HEK293 (cell line): ENCODE results near the gene PGC.

Experiments used
- CTCF ChIA-PET: fragments of 350-600 bp; formaldehyde crosslinking; extraction: SDS; loops from one replicate; lab custom pipeline; 2021; ENCODE audit warnings: antibody characterized with exemption; lab: Yijun Ruan, JAX
- POLR2A ChIA-PET: fragments of 300-600 bp; formaldehyde crosslinking; extraction: SDS; loops from one replicate; lab custom pipeline; 2020; ENCODE audit warnings: antibody characterized with exemption, inconsistent platforms; lab: Yijun Ruan, JAX
- H3K27ac ChIP-seq: fragments of 200-500 bp; sonication (Bioruptor generic); 2 replicates; pipeline ENCODE4 v1.5.1; 2014; ENCODE audit warnings: low read depth, low read length, control low read depth, inconsistent platforms; ENCODE audit errors: extremely low read depth
- H3K36me3 ChIP-seq, 2 experiments: fragments of 200-500 bp in 1 of 2; sonication (Bioruptor generic) in 1 of 2; 1 replicate in 1 of 2; 2 replicates in 1 of 2; pipeline ENCODE4 v1.5.1; 2014 to 2017; ENCODE audit warnings: inconsistent platforms in 2 of 2, low read length in 2 of 2; ENCODE audit not compliant: control insufficient read depth in 2 of 2, insufficient read depth in 1 of 2
- H3K4me1 ChIP-seq: fragments of 200-500 bp; sonication (Bioruptor generic); 2 replicates; pipeline ENCODE4 v1.5.1; 2014; ENCODE audit warnings: mild to moderate bottlenecking, low read length, inconsistent platforms; ENCODE audit not compliant: control insufficient read depth, insufficient read depth
- H3K4me3 ChIP-seq: 2 replicates; pipeline ENCODE4 v1.5.1; 2011; ENCODE audit warnings: low read depth, mild to moderate bottlenecking, control low read depth, low read length, moderate library complexity
- H3K9me3 ChIP-seq: fragments of 200-500 bp; sonication (Bioruptor generic); 2 replicates; pipeline ENCODE4 v1.5.1; 2014; ENCODE audit warnings: low read depth, low read length, inconsistent platforms; ENCODE audit not compliant: control insufficient read depth, insufficient read depth
- KLF1 ChIP-seq: fragments of 450-650 bp; formaldehyde crosslinking; IDR thresholded peaks from 2 replicates; pipeline ENCODE4 v1.5.1; 2016; ENCODE audit warnings: missing biosample characterization, missing genetic modification characterization
- KLF9 ChIP-seq: fragments of 450-650 bp; formaldehyde crosslinking; IDR thresholded peaks from 2 replicates; pipeline ENCODE4 v1.5.1; 2016; ENCODE audit warnings: missing biosample characterization, missing genetic modification characterization, low read depth
- ZFP37 ChIP-seq: fragments of 450-650 bp; formaldehyde crosslinking; IDR thresholded peaks from 2 replicates; pipeline ENCODE4 v1.5.1; 2016; ENCODE audit warnings: missing biosample characterization, missing genetic modification characterization
- ZNF133 ChIP-seq: fragments of 450-650 bp; formaldehyde crosslinking; IDR thresholded peaks from 2 replicates; pipeline ENCODE4 v1.5.1; 2016; ENCODE audit warnings: missing biosample characterization, missing genetic modification characterization
- ZNF184 ChIP-seq: fragments of 450-650 bp; IDR thresholded peaks from 2 replicates; pipeline ENCODE4 v1.5.1; 2018; ENCODE audit warnings: missing biosample characterization, mild to moderate bottlenecking, missing genetic modification characterization
- ZNF404 ChIP-seq: fragments of 450-650 bp; formaldehyde crosslinking; IDR thresholded peaks from 2 replicates; pipeline ENCODE4 v1.5.1; 2017; ENCODE audit warnings: missing biosample characterization, missing genetic modification characterization
- ZNF48 ChIP-seq: fragments of 450-650 bp; formaldehyde crosslinking; IDR thresholded peaks from 2 replicates; pipeline ENCODE4 v1.5.1; 2016; ENCODE audit warnings: missing biosample characterization, missing genetic modification characterization
- ZNF514 ChIP-seq: fragments of 450-650 bp; formaldehyde crosslinking; IDR thresholded peaks from 2 replicates; pipeline ENCODE4 v1.5.1; 2016; ENCODE audit warnings: missing biosample characterization, missing genetic modification characterization
- ZNF701 ChIP-seq: fragments of 450-650 bp; formaldehyde crosslinking; IDR thresholded peaks from 2 replicates; pipeline ENCODE4 v1.5.1; 2016; ENCODE audit warnings: missing biosample characterization, missing genetic modification characterization
- ZSCAN23 ChIP-seq: fragments of 450-650 bp; formaldehyde crosslinking; IDR thresholded peaks from 2 replicates; pipeline ENCODE4 v1.5.1; 2016; ENCODE audit warnings: missing biosample characterization, missing genetic modification characterization
- TF ChIP-seq, protein P1 (sequence below): fragments of 450-650 bp; formaldehyde crosslinking; IDR thresholded peaks from 2 replicates; pipeline ENCODE4 v1.5.1; 2016; ENCODE audit warnings: missing biosample characterization, missing genetic modification characterization
- TF ChIP-seq, protein P2 (sequence below): fragments of 450-650 bp; formaldehyde crosslinking; IDR thresholded peaks from 2 replicates; pipeline ENCODE4 v1.5.1; 2016; ENCODE audit warnings: missing biosample characterization, missing genetic modification characterization, low read depth
- TF ChIP-seq, protein P3 (sequence below): fragments of 450-650 bp; formaldehyde crosslinking; IDR thresholded peaks from 2 replicates; pipeline ENCODE4 v1.5.1; 2016; ENCODE audit warnings: missing biosample characterization, missing genetic modification characterization
- TF ChIP-seq, protein P4 (sequence below): fragments of 450-650 bp; formaldehyde crosslinking; IDR thresholded peaks from 2 replicates; pipeline ENCODE4 v1.5.1; 2016; ENCODE audit warnings: missing biosample characterization, missing genetic modification characterization

PGC gene

DNA sequence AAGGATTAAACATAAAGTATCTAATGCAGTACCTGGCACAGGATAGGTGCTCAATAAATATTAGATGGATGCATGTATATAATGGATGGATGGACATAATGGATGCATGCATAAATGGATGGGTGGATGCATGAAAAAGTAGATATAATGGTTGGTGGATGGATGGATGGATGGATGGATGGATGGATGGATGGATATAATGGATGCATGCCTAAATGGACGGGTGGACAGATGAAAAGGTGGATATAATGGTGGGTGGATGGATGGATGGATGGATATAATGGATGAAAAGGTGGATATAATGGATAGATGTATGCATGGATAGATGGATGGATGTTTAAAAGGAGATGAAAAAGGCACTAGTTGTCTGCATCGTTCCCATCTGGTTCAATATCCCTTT lies 37.8 kb downstream of the PGC start (continued):
- TF ChIP-seq, protein P1, sequence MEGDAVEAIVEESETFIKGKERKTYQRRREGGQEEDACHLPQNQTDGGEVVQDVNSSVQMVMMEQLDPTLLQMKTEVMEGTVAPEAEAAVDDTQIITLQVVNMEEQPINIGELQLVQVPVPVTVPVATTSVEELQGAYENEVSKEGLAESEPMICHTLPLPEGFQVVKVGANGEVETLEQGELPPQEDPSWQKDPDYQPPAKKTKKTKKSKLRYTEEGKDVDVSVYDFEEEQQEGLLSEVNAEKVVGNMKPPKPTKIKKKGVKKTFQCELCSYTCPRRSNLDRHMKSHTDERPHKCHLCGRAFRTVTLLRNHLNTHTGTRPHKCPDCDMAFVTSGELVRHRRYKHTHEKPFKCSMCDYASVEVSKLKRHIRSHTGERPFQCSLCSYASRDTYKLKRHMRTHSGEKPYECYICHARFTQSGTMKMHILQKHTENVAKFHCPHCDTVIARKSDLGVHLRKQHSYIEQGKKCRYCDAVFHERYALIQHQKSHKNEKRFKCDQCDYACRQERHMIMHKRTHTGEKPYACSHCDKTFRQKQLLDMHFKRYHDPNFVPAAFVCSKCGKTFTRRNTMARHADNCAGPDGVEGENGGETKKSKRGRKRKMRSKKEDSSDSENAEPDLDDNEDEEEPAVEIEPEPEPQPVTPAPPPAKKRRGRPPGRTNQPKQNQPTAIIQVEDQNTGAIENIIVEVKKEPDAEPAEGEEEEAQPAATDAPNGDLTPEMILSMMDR (tag by site-specific recombination): no peak

- POLR2A ChIA-PET: no interaction called here
- Histone ChIP-seq H3K9me3 (no peaks in the 10 kb centered on the region), H3K36me3 (no peaks in the 10 kb centered on the region), H3K27ac (no peak overlapping the region), H3K4me1 (no peaks in the 10 kb centered on the region), H3K4me3 (no peak overlapping the region)
- CTCF ChIA-PET: interaction anchor here (0.9 to 6.8 kb wide), 11 partner anchors 9 to 340 kb away, joined by 3 to 73 read pairs (median 5); partner anchors contain the start of gene TOMM6
- TF ChIP-seq KLF1 (tag by site-specific recombination): no peak
- no peak for TF ChIP-seq ZFP37 (tag by site-specific recombination)
- no peak for TF ChIP-seq ZNF133 (tag by site-specific recombination)
- TF ChIP-seq, protein P2, sequence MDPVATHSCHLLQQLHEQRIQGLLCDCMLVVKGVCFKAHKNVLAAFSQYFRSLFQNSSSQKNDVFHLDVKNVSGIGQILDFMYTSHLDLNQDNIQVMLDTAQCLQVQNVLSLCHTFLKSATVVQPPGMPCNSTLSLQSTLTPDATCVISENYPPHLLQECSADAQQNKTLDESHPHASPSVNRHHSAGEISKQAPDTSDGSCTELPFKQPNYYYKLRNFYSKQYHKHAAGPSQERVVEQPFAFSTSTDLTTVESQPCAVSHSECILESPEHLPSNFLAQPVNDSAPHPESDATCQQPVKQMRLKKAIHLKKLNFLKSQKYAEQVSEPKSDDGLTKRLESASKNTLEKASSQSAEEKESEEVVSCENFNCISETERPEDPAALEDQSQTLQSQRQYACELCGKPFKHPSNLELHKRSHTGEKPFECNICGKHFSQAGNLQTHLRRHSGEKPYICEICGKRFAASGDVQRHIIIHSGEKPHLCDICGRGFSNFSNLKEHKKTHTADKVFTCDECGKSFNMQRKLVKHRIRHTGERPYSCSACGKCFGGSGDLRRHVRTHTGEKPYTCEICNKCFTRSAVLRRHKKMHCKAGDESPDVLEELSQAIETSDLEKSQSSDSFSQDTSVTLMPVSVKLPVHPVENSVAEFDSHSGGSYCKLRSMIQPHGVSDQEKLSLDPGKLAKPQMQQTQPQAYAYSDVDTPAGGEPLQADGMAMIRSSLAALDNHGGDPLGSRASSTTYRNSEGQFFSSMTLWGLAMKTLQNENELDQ: no peak
- TF ChIP-seq ZNF404 (tag by site-specific recombination): no peak
- TF ChIP-seq, protein P3, sequence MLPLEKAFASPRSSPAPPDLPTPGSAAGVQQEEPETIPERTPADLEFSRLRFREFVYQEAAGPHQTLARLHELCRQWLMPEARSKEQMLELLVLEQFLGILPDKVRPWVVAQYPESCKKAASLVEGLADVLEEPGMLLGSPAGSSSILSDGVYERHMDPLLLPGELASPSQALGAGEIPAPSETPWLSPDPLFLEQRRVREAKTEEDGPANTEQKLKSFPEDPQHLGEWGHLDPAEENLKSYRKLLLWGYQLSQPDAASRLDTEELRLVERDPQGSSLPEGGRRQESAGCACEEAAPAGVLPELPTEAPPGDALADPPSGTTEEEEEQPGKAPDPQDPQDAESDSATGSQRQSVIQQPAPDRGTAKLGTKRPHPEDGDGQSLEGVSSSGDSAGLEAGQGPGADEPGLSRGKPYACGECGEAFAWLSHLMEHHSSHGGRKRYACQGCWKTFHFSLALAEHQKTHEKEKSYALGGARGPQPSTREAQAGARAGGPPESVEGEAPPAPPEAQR: no peak
- TF ChIP-seq, protein P4, sequence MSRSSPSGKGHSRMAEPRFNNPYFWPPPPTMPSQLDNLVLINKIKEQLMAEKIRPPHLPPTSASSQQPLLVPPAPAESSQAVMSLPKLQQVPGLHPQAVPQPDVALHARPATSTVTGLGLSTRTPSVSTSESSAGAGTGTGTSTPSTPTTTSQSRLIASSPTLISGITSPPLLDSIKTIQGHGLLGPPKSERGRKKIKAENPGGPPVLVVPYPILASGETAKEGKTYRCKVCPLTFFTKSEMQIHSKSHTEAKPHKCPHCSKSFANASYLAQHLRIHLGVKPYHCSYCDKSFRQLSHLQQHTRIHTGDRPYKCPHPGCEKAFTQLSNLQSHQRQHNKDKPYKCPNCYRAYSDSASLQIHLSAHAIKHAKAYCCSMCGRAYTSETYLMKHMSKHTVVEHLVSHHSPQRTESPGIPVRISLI (tag by site-specific recombination): no peak
- no peak for TF ChIP-seq ZNF184 (tag by site-specific recombination)
- TF ChIP-seq ZNF701: no peak
- TF ChIP-seq ZNF514 (tag by site-specific recombination): no peak
- TF ChIP-seq ZSCAN23 (tag by site-specific recombination): no peak
- TF ChIP-seq KLF9 (tag by site-specific recombination): no peak
Observed at GRCh38 chr6:41708856-41709255, 38.3 kb downstream of the PGC start.

DNA sequence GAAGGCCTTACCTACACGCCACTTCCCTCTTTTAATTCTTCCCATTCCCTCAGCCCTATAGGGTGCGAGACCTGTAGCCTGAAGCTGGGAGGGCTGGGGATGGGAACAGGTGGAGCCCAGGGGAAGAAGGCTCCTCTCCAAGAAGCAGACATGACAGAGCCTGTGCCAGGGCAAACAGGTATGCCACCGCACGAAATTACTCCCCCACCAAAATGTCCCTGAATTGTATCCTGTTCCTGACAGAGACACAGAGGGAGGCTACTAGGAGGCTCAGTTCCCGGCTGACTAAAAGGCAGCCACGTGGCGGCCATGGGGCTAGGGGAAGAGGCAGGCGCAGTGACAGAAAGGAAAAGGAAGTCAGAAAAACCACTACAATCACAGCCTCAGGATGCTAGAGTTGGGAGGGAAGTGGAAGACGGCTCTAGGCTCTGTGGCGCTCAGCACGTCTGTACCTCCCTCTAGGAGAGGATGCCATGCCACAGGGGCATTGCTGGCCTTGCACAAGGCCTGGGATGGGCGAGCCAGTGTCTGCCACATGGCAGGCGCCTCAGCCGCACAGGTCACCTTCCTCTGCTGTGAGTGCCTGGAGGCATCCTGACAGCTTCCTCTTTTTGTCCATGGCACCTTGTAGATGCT lies 39.5 kb downstream of the PGC start:
- H3K4me1 ChIP-seq: no peaks in the 10 kb centered on the region
- CTCF ChIA-PET: interaction anchor here (0.5 to 6.8 kb wide), 12 partner anchors 10 to 79 kb away, joined by 3 to 73 read pairs (median 12); partner anchors contain the start of gene TOMM6
- H3K36me3 ChIP-seq: no peaks in the 10 kb centered on the region
- no peak overlapping the region for H3K4me3 ChIP-seq
- POLR2A ChIA-PET: interaction anchor here (0.6 kb wide), 1 partner anchor 1039 kb away, joined by 4 read pairs; no protein-coding TSS in a partner anchor
- H3K27ac ChIP-seq: no peak overlapping the region
- H3K9me3 ChIP-seq: no peaks in the 10 kb centered on the region
- no peak for TF ChIP-seq ZNF48 (tag by site-specific recombination)
